ENCODE data around the gene WIF1.

WIF1 gene

GRCh38 chr12:65014504-65015271, 106.4 kb downstream of the WIF1 start:
- DNase-seq, result no peak
- Histone ChIP-seq H3K4me3 (ENCODE audit: insufficient read depth, low read depth, low read length, poor library complexity, severe bottlenecking) (no peak overlapping the region), H3K27me3 (replicated peaks; ENCODE audit: control insufficient read depth, insufficient read depth, low read length, poor library complexity, severe bottlenecking) (no peaks in the 10 kb centered on the region), H3K9me3 (ENCODE audit: control insufficient read depth, low read length) (no peaks in the 10 kb centered on the region), H3K36me3 (ENCODE audit: control insufficient read depth, insufficient read depth, low read length) (no peaks in the 10 kb centered on the region), H3K27ac (ENCODE audit: insufficient read depth, low read length, poor library complexity, severe bottlenecking) (no peak overlapping the region), H3K4me1 (ENCODE audit: control insufficient read depth, insufficient read depth, low read length, poor library complexity, severe bottlenecking) (no peaks in the 10 kb centered on the region)

- DNase-seq, result no peak
- no peak overlapping the region for H3K4me3 ChIP-seq (ENCODE audit: insufficient read depth, low read depth, low read length, poor library complexity, severe bottlenecking)
- no peaks in the 10 kb centered on the region for H3K27me3 ChIP-seq (replicated peaks; ENCODE audit: control insufficient read depth, insufficient read depth, low read length, poor library complexity, severe bottlenecking)
- no peaks in the 10 kb centered on the region for H3K36me3 ChIP-seq (ENCODE audit: control insufficient read depth, insufficient read depth, low read length)
- no peaks in the 10 kb centered on the region for H3K4me1 ChIP-seq (ENCODE audit: control insufficient read depth, insufficient read depth, low read length, poor library complexity, severe bottlenecking)
- H3K27ac ChIP-seq (ENCODE audit: insufficient read depth, low read length, poor library complexity, severe bottlenecking), result no peak overlapping the region
- H3K9me3 ChIP-seq (ENCODE audit: control insufficient read depth, low read length), result no peaks in the 10 kb centered on the region
Measured at GRCh38 chr12:65010437-65010836, 110.7 kb downstream of the WIF1 start.

GRCh38 chr12:65005716-65006115, 115.4 kb downstream of the WIF1 start:
- Histone ChIP-seq H3K27me3 (replicated peaks; ENCODE audit: control insufficient read depth, insufficient read depth, low read length, poor library complexity, severe bottlenecking) (no peaks in the 10 kb centered on the region), H3K27ac (ENCODE audit: insufficient read depth, low read length, poor library complexity, severe bottlenecking) (no peak overlapping the region), H3K4me1 (ENCODE audit: control insufficient read depth, insufficient read depth, low read length, poor library complexity, severe bottlenecking) (no peaks in the 10 kb centered on the region), H3K9me3 (ENCODE audit: control insufficient read depth, low read length) (no peaks in the 10 kb centered on the region), H3K4me3 (ENCODE audit: insufficient read depth, low read depth, low read length, poor library complexity, severe bottlenecking) (no peak overlapping the region), H3K36me3 (ENCODE audit: control insufficient read depth, insufficient read depth, low read length) (no peaks in the 10 kb centered on the region)
- no peak for DNase-seq

GRCh38 chr12:65004270-65004669, 116.8 kb downstream of the WIF1 start:
- Histone ChIP-seq H3K9me3 (ENCODE audit: control insufficient read depth, low read length) (no peaks in the 10 kb centered on the region), H3K27ac (ENCODE audit: insufficient read depth, low read length, poor library complexity, severe bottlenecking) (no peak overlapping the region), H3K27me3 (replicated peaks; ENCODE audit: control insufficient read depth, insufficient read depth, low read length, poor library complexity, severe bottlenecking) (no peaks in the 10 kb centered on the region), H3K36me3 (ENCODE audit: control insufficient read depth, insufficient read depth, low read length) (no peaks in the 10 kb centered on the region), H3K4me1 (ENCODE audit: control insufficient read depth, insufficient read depth, low read length, poor library complexity, severe bottlenecking) (no peaks in the 10 kb centered on the region), H3K4me3 (ENCODE audit: insufficient read depth, low read depth, low read length, poor library complexity, severe bottlenecking) (no peak overlapping the region)
- DNase-seq, result no peak

Measured in effector memory CD4-positive, alpha-beta T cell (primary cell).